Measurements from ENCODE around the gene ARL2.

DNA sequence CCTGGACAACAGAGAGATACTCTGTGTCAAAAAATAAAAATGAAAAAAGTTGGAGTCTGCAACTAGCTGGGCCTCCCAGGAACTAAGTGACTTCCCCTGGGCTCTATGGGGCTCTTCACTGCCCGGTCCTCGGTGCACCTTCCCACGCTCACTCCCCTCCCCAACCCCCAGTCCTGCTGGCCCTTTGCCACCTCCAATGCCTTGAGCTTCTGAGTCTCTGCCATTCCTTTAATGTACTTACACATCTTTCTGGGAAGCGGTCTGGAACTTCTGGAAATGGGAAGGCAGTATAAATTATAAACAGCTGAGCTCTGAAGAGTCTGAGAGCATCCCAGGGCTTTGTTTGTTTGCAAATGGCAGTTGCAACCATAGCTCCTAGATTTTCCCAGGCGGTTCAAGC, 11.3 kb upstream of the ARL2 start:
- TF ChIP-seq MAX (IDR thresholded peaks at IDR 0.05; ENCODE audit: insufficient read depth, insufficient read length) (no peak), POLR2AphosphoS5 (IDR thresholded peaks at IDR 0.05; ENCODE audit: insufficient read depth, low read depth, low read length) (no peak), EZH2 (IDR thresholded peaks at IDR 0.05; ENCODE audit: borderline replicate concordance, low read depth, low read length, severe bottlenecking) (no peak), POLR2A (IDR thresholded peaks at IDR 0.05; ENCODE audit: low read depth, low read length) (no peak), GATA2 (IDR thresholded peaks at IDR 0.05; ENCODE audit: insufficient read depth, insufficient read length, low read depth, low read length) (no peak), MYC (IDR thresholded peaks at IDR 0.05; ENCODE audit: low read depth, low read length) (no peak), JUN (IDR thresholded peaks at IDR 0.05; ENCODE audit: borderline replicate concordance, insufficient read depth, insufficient read length, low read depth) (no peak), FOS (IDR thresholded peaks at IDR 0.05; ENCODE audit: borderline replicate concordance, insufficient read depth, low read length) (no peak)
- TF ChIP-seq, protein P1, sequence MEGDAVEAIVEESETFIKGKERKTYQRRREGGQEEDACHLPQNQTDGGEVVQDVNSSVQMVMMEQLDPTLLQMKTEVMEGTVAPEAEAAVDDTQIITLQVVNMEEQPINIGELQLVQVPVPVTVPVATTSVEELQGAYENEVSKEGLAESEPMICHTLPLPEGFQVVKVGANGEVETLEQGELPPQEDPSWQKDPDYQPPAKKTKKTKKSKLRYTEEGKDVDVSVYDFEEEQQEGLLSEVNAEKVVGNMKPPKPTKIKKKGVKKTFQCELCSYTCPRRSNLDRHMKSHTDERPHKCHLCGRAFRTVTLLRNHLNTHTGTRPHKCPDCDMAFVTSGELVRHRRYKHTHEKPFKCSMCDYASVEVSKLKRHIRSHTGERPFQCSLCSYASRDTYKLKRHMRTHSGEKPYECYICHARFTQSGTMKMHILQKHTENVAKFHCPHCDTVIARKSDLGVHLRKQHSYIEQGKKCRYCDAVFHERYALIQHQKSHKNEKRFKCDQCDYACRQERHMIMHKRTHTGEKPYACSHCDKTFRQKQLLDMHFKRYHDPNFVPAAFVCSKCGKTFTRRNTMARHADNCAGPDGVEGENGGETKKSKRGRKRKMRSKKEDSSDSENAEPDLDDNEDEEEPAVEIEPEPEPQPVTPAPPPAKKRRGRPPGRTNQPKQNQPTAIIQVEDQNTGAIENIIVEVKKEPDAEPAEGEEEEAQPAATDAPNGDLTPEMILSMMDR (IDR thresholded peaks at IDR 0.05; ENCODE audit: extremely low read depth in 1 of 2, insufficient read depth in 1 of 2, low read depth in 1 of 2, low read length in 2 of 2), result no peak
